ENCODE data around the gene TRPM1.

TRPM1 gene

DNA sequence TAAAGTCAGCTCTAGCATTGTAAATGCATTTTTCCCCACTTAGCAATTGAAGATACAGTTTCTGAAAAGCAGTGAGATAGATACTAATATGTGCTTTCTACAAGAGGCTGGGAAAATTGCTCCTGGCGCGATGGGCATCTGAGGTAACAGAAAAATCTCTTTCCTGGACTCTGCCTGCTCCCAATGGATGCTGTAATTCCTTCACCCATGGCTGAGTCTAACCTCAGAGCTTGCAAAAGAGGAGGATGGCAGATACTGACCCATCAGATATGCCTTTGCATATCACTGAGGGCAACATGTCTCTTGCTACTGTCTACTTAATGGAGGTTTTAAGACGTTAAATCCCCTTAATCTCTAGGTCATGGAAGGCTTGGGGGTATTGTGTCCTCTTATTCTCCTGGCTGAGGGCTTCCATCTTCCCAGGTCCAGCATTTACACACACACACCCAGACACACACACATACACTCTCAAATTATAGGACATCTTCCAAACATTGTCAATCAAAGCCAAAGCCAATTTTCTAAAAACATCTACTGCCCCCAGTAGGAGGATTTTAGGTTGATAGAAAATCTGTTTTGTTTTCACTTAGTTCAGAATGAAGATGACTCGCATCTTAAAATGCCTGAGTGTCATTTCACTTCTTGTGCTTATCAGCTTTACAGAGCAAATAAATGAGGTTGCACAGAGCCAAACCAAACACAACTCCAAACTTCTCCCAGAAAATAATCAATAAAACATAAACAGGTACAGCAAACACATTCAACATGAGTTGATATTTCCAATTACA, 2.4 kb downstream of the TRPM1 start:
- TF ChIP-seq, protein P1, sequence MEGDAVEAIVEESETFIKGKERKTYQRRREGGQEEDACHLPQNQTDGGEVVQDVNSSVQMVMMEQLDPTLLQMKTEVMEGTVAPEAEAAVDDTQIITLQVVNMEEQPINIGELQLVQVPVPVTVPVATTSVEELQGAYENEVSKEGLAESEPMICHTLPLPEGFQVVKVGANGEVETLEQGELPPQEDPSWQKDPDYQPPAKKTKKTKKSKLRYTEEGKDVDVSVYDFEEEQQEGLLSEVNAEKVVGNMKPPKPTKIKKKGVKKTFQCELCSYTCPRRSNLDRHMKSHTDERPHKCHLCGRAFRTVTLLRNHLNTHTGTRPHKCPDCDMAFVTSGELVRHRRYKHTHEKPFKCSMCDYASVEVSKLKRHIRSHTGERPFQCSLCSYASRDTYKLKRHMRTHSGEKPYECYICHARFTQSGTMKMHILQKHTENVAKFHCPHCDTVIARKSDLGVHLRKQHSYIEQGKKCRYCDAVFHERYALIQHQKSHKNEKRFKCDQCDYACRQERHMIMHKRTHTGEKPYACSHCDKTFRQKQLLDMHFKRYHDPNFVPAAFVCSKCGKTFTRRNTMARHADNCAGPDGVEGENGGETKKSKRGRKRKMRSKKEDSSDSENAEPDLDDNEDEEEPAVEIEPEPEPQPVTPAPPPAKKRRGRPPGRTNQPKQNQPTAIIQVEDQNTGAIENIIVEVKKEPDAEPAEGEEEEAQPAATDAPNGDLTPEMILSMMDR (IDR thresholded peaks at IDR 0.05) = 0 out of 2 replicates have a peak, but pooled peaks have one; percentile 13

DNA sequence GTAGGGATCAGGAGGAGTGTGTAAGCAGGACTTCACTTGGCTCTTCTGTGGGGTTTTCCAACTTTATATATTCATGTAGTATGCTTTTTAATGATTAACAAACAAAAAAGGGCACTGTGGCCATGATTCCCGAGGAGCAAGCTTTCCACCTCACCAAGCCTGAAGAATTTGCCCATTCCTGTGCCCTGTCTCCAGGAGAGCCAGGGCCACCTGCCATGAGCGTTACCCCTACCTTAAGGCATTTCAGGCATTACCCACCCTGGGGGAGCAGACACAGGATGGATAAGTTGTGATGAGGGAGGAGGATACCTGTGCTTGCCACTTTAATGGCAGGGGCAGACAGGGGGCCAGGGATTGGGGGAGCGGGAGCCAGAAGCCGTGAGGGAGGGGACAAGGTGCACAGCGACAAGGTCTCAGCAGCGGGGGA, 3.0 kb downstream of the TRPM1 start:
- TF ChIP-seq, protein P1 (IDR thresholded peaks at IDR 0.05) = no peak

DNA sequence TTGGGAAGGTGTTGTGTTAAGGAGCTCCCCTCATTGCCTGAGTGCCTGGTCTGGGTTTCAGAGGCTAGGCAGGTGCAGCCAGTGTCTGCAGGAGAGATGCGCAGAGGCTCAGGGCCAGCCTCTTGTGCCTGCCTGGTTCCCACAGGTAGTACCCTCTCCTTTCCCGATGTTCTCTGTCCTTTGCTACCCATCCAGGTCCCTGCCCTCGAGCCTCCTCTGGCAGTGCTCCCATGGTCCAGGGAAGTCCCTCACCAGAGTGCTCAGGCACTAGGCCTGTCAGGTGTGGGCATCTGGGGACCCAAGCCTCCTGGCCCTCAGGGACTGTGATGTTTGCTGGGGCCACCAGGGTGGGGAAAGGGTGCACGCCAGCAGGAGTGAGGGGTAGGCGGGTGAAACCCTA, 5.0 kb downstream of the TRPM1 start:
- TF ChIP-seq, protein P1 (IDR thresholded peaks at IDR 0.05) = no peak

DNA sequence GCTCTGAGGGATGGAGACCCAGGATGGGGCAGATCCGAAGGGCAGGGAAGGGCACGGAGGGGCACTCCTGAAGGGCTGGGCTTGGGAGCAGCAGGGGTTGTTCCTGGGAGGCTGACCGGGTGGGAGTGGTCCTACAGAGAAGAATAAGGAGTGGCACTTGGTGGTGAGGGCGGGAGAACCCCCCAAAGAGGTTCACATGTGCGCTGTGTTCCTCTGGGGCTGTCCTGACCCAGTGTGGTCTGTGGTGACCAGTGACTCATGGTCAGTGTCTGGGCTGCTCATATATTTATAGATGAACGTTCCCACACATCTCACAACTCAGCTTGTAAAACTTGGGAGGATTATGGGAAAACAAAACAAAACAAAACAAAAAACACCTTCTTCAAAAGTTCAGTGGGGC, 10.0 kb downstream of the TRPM1 start:
- TF ChIP-seq, protein P1 (IDR thresholded peaks at IDR 0.05) = no peak

DNA sequence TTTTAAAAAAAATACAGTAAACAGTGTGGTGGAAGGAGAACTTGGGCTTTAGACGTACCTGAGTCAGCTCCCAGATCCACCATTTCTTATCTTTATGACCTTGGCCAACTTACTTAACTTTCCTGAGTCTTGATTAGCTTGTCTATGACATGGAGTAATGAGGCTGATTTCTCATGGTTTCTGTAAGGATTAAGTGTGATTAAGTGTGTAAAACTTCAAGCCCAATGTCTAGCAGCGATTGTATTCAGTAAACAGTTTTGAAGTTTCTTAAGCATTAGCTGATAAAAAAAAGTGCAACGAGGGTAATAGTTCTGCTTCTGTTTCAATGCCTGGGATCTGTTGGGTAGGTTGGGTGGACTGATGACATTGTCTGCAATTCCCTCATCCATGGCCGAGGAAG, 10.8 kb downstream of the TRPM1 start:
- TF ChIP-seq, protein P1 (IDR thresholded peaks at IDR 0.05) = no peak

DNA sequence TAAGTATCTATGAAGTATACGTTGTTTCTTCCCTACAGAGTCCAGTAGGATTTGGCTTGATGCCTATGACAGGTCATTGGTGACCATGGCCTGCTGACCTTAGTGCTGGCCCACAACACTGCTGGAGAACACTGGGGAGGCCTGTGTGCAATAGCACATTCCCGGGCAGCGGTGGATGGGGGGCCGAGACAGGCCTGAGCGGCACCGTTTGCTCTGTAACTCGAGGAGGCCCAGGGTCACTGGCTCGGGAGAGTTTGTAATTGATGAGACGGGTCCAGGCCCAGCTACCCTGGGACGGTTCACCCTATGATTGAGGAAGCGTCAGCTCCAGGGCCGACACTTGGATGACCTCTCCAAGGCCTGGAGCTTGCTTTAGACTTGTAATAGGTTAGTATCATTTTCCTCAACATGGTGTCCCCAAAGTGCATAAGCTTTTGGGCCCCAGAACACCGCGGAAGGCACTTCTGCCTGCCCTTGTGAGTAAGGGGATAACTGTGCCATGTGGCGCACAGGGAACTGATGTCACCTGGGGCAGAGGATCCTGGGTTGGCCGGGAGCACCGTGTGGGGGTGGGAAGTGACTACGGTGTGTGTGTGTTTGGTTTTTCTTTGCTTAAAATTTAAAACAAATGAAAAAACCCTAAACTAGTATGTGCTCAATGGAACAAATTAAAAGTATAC, 12.0 kb downstream of the TRPM1 start:
- TF ChIP-seq, protein P1 (IDR thresholded peaks at IDR 0.05) = no peak

DNA sequence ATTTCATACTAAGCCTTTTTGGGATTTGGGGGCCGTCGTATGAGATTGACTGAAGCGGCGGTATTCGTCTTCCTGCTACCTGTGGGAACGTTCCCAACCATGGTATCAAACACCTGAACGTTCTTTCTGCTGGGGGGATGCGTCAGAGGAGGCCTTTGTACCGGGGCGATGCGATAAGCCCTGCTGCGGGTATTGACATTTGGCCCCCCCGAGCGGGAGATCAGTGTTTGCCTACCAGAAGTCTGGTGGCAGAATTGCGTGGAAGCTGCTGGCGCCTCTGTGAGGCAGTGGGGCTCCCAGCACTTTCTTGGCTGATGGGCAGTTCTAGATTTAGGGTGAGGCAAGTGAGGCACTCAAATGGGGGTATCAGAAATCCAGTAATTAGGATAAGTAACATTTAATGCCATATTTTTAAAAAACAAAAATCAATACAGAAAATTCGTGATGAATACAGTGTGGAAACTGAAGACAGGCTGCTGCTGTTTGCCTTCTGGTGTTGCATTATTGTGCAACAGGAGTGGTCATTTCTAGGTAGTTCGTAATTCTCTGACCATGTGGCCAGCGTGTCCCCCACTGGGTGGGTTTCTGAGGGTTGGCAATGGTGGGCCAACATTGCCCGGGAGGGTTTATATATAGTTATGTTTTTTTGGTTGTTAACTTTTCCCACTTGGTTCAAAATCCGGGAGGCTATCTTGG, 12.7 kb downstream of the TRPM1 start:
- TF ChIP-seq, protein P1 (IDR thresholded peaks at IDR 0.05) = no peak
